HUDEP-2 (cell line): ENCODE measurements around the gene ZNRF3.

Experiments used
- DNase-seq, 76 experiments: peaks; one replicate each; lab custom pipeline; 2025; ENCODE audit not compliant: unreplicated experiment in 76 of 76; lab: John Stamatoyannopoulos, UW

Gene ZNRF3

DNA sequence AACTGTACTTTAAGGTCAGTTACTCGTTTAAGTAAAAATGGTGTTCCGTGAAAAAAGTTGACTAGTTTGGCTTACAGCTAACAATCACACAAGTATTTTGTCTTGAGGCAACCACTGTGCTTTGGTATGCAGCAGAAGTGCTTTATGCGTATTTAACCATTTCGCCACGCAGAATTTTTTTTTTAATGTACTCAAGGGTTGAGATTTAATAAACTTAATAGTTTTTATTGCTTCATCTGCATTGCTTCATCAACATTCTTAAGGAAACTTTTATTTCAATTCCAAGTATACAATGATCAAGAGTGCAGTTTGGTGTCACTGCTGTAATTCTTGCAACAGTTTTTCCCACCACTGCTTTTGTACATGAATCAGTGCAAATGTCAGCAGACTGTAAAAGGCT, 66.4 kb downstream of the ZNRF3 start:
- no peak for DNase-seq

DNA sequence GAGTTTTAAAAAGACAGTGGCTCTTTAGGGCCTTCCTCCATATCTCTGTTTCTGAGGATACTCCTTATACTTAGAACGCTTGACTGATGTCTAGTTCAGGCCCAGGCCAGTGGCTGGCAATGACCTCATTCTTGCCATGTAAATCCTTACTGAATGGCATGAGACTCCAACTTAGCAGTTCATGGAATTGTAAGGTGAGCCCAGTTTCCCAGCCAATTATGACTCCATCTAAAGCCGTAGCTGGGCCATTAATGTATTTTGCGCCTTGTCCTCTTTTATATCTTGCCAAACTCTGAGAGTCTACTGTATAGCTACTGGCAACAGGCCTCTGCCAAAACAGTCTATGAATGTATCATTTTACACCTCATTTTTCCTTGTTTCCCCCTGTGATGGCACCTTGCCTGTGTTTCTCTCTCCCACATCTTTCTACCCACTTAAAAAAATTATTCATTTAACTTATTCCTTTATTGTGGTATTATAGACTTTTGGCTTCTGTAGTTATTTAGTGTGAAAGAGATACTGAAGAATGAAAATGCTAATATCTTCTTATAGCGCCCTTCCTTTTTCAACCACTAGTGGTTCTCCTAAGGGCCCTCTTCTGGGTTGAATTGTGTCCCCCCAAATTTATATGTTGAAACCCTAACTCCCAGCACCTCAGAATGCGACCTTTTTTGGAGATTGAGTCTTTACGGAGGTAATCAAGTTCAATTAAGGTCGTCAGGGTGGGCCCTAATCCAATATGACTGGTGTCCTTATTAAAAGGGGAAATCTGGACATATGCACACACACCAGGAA, 67.4 kb downstream of the ZNRF3 start:
- DNase-seq, result no peak

DNA sequence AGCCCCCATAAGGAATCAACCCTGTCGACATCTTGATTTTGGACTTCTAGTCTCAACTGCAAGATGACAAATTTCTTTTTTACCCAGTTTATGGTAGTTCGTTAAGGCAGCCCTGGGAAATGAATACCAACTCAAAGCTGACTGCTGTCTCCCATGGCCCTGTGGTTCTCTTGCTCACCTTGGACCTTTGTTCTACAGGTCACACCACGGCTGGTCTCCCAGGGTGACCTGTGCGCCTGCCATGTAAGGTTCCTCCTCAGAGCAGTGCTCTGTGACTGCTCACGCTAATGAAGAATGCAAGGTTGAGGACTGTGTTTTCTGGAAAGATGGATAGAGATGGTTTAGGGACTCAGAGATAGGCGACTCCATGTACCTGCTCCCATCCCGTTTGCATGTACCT, 68.2 kb downstream of the ZNRF3 start:
- DNase-seq, result no peak

DNA sequence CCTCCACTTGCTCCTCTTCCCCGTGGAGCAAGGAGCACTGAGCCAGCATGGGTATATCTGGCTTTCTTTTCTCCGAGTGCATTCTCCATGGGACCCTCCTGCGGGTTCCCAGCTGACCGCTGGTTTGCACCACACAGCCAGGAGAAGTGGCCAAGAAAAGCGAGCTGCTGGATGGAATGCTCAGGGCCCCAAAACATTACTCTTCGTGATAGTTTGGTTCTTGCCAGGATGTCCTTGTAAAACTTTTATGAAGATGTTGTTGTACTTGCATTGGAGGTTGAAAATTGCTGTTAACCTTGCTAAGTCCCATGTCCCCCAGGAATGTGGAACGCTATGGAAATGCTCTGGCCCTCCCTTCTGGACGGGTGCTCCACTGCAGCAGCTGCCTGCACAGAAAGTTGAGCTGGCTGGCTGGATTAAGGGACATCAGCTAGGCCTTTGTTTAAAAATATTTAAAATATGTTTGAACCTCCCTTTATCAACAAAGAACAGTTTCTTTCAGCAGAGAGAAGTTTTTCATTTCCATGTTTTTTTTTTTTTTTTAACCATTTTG, 68.7 kb downstream of the ZNRF3 start:
- DNase-seq, result no peak

DNA sequence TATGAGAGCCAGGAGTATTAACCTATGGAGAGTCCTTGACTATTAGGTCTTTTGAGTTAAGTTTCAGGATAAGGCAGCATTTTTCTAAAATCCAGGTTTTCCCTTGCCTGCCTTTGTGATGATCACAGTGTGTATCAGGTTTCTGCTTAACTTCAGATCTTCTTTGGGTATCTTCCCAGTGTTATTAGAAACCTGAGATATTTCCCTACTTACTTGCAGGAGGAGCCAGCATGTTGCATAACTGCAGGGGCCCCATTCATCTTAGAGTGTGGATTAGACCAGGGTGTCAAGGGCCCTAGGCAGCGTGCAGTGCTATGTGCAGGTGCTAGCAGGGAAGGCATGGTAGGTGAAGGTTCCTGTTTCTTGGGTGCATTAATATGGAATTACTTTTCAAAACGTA, 69.5 kb downstream of the ZNRF3 start:
- no peak for DNase-seq

DNA sequence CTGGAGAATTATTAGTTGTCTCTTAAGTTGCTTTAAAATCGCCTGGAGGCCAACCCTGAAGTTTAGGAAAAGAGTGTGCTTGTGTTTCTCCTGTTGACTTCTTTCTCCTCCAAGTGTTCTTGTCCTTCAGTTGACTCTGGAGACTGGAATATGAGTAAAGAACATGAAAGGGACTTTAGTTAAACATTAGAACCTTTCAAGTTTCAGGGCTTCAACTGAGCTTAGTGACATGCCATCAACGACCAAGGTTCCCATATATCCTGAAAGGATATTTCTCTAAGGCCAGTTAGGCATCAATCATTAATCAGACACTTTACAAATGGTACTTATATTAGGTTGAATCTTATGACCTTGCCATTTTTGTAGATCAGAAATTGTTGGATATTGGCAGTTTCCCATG, 70.0 kb downstream of the ZNRF3 start:
- no peak for DNase-seq

DNA sequence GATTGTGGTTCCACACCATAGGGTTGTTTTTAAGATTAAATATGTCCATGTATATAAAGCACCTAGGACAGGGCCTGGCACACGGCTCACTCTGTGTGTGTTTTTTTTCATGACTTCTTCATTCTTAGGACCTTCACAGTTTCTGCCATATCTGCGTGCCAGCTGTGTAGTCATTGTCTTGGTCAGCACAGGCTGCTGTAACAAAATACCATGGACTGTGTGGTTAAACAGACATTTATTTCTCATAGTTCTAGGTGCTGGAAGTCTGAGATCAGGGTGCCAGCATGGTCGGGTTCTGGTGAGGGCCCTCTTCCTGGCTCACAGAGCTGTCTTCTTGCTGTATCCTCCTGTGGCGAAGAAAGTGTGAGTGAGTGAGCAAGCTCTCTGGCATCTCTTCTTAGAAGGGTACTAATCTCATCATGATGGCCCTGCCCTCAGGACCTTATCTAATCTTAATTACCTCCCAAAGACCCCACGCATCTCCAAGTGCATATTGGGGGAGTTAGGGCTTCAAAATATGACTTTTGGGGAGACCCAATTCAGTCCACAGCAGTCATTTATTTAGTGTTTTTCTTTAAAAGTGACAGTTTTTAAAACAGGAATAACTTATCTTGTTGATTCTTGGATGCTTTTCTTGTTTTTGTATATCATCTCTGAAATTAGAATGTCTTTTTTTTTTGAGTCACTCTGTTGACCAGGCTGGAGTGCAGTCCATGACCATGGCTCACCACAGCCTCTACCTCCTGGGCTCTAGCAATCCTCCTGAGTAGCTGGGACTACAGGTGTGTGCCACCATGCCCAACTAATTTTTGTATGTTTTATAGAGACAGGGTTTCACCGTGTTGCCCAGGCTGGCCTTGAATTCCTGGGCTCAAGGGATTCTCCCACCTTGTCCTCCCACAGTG, 70.9 kb downstream of the ZNRF3 start:
- no peak for DNase-seq

DNA sequence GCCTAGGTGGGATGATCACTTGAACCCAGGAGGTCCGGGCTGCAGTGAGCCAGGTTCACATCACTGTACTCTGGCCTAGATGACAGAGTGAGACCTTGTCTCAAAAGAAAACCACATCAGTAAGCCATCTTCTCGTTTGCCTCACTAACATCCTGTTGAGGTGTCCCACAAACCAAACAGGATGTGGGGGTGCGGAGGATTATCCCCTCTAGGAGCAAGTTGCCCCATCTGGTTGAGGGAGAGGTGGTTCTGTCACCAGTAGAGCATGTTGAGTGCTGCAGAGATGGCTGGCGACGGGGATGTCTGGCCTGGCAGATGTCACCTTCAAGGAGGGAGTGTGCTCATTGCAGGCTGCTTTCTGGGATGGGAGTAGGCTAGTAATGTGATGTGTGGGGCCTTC, 72.4 kb downstream of the ZNRF3 start:
- no peak for DNase-seq

DNA sequence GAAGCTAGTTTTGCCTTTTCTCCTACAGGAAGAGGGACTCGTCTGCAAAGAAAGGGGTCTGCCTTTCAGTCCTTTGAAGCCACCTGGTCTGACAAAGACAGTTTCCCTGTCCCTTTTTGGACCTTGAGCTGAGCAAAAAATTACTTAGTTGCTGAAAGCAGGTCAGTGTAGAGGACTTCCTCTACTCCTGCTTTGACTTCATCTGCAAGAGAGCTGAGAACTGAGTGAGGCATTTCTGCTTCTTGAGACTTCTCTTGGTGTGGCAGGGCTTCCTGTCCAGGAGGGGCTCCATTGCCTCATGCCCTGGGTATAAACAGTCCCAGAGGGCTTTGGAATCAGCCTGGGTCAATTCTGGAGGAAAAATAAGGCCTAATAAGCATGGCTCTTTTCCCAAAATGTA, 73.1 kb downstream of the ZNRF3 start:
- DNase-seq, result no peak

DNA sequence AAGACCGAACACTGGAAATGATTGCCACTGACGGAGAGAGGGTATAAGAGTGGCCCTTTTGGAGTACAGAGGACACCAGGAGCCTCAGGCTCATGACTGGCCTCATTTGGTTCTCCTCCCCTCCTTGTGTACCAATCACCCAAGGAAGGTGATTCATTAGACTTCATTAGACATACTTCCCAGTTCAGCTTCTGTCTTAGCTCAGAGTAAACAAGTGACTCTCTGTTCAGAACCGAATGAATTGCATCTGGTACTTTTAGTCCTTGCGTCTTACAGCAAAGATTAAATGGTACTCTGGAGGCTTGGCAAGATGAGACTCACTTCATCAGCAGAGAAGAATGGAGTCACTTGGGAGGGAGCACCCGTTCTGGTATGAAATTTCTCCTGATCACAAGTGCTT, 75.2 kb downstream of the ZNRF3 start:
- DNase-seq, result no peak

DNA sequence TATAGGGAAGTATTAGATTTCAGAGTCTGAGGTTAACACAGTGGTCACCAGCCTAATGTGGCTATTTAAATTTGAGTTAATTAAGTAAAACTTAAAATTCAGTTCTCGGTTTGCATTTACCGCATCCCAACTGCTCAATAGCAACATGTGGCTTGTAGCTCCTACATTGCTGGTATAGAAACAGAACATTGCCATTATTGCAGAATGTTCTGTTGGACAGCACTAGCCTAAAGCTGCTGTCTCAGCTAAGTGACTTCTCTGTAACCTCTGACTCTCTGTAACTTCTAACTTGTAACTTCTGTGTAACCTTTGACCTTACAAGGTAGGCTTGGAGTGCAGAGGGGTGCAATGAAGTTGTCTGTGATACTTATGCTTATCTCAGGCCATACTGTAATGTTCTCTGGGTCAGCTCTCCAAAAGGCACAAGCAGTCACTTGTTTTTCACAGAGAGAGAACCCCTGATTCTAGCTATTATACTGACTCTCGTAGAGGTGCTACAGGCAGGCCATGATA, 78.7 kb downstream of the ZNRF3 start:
- no peak for DNase-seq

DNA sequence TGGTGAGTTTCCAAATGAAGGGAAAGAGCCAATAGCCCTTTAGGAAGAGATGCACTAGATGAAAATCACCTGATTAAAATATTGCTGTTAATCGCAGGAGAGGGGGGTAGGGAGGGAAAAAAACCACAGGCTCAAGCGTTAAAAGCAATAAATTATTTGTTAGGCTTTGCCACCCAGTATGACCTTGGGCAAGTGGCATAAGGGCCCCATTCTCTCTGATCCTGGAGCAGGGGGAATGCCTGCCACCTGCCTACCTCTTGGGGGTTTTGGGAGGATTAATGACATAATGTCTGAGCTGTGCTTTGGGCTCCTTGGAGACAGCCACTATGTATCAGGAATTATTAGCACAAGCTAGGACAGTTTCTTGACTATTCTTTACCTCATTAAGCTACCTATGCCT, 80.0 kb downstream of the ZNRF3 start:
- DNase-seq, result no peak

DNA sequence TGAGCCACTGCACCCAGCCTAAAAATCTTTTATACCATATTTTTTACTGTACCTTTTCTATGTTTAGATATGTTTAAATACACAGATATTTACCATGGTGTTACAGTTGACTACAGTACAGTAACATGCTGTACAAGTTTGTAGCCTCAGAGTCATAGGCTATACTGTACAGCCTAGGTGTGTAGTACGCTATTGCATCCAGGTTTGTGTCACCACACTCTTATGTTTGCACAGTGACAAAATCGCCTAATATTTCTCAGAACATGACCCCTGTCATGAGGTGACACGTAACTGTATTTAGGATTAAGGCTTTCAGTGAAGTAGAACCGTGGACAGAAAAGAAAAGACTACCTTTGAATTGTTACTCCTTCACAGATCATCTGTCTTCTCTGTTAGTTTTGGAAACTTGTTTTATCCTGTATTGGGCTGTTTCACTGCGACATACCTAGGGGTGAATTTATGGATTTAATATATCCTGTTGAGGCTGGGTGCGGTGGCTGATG, 83.8 kb downstream of the ZNRF3 start:
- DNase-seq, result no peak

DNA sequence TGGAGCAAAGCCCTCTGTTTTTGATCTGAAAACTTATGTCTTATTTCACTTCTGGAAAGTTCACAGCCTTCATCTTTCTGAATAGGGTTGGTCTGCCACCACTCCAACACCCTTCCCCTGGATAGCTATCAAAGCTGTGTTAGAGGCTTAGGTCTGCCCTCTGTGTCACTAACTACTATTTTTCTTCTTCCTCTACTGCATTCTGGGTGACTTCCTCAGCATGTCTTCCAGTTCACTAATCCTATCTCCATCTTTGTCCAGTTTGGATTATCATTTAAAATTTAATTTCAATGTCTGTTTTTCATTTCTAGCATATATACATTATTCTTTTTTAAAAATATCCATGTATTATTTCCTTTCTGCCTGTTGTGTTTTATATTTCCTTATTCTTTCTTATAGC, 84.6 kb downstream of the ZNRF3 start:
- DNase-seq, result no peak

DNA sequence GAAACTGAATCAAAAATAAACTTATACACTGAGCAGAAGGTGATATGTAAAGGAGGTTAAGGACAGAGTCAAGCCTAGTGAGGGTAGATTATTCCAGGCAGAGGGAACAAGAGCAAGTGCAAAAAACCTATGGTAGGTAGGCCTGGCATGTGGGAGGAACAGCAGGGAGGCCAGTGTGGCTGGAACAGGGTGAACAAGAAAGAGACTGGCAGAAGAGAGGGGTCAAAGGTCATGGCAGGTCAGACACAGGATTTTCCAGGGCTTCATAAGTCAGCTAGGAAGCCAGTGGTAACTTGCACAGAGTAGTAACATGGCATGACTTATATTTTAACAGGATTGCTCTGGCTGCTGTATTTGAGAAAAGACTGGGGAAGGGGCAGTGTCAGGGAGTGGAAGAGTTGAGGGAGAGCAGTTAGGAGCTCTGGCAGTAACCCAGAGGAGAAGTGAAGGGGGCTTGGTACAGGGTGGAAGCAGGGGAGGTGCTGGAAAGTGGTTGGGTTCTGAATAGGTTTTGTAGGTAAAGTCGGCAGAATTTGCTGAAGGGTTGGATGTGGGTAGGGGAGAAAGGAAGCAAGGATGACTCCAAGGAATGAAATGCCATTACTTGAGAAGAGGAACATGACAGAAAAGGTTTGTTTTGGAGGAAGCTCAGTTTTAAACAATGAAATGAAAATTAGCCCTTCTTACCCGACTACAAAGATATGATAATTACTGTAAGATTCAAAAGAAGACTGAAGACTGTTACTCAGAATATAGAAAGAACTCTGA, 86.2 kb downstream of the ZNRF3 start:
- no peak for DNase-seq

DNA sequence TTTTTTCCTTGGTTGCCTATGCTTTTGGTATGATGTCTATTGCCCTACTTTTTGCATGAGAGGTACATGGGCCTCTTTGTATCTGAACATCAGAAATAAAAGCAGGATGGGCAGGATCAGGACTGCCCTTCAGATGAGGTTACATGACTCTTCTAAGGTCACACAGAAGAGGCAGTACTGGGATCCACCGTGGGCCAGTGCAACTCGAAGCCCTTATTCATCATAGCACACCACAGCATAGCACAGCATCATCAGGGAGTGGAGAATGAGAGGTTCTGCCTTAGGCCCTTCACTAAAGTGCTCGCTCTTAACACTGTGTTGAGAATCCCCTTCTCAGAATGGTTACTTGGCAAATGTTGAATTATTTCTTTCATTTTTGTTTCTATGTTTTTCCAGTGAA, 90.0 kb downstream of the ZNRF3 start:
- DNase-seq, result no peak

DNA sequence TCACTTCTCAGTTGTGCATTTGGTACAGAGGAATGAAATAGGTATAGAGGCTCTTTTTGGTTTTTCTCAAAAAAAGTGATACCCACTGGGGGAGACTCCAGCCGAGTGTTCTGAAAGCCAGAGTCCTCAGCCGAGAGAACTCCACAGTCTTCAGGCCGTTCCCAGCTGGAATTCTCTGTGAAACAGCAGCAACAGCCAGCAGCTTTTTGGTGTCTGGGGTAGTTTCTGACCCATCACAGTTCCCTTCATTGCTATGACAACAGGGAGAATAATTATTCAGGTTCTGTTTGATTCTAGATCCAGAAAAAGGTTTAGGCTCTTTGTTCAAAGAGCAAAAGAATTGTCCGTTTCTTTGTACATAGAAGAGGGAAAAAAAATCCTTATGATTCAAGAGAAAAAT, 93.7 kb downstream of the ZNRF3 start:
- DNase-seq, result no peak

DNA sequence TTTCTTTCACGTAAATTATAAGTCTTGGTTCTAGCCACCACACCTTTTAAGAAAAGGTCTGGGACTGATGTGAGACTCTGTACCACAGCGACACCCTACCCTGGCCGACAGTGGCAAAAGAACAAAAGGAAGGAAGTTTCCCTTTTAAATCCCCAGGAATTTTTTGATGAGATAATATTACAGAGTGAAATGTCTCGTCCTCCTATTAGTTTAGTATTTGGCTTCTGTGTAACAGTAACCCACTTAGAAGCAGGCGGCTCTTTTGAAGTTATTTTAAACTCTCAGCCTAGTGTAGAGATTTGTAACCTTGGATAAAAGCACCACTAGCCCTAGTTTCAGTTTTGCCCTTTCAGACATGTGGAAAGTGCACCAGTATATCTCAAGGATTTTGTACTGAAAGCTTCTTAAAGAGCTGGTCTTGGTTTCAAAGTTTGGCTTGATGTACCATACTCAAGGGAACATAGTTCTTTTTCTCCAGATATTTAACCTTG, 94.2 kb downstream of the ZNRF3 start:
- DNase-seq, result no peak

DNA sequence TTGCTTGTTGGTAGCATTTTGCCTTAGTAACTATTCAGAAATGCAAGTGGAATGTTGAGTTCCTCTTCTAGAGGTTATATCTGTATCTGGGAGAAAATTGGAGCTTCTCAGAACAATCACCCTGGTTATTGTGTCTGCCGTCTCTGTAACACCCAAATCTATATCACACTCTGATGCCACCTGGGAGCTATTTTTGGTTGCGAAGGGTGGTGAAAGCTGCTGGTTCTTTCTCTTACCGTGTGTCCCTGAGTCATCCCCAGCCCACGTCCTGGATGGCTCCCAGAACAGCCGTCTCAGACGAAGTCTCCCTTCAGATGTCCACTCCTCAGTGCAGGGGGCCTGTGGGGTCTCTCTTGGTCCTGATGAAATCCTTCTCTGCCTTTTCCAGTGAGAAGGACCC, 94.8 kb downstream of the ZNRF3 start:
- no peak for DNase-seq
